WTC11 (cell line): Measurements from ENCODE around the gene CMTM1. TPM values are rescaled to one million over a fixed set of nuclear protein-coding genes. Genes with fewer than 3 reads are reported as not detected.

Source experiments
- ATAC-seq: fragments of 200-7000 bp; cut with Tn5 transposase; 2 replicates; pipeline ENCODE4 v1.10.0; 2021; ENCODE audit warnings: mild to moderate bottlenecking, moderate library complexity
- CTCF ChIA-PET: fragments of 300-600 bp; sonication (Branson Sonifier 250); formaldehyde crosslinking; loops from one replicate; lab custom pipeline; 2021; ENCODE audit warnings: antibody characterized with exemption; lab: Charles Lee
- POLR2A ChIA-PET: fragments of 350-600 bp; sonication (Branson Sonifier 250); formaldehyde crosslinking; loops from one replicate; lab custom pipeline; 2021; ENCODE audit warnings: antibody characterized with exemption; lab: Charles Lee
- DNase-seq: peaks from one replicate; pipeline ENCODE4 v3.0.0; 2021; ENCODE audit warnings: low spot score
- H3K27ac Mint-ChIP-seq: 2 replicates; pipeline ENCODE4 v1.8.0; 2021; ENCODE audit warnings: mixed read lengths
- H3K27me3 Mint-ChIP-seq: 2 replicates; pipeline ENCODE4 v1.8.0; 2021; ENCODE audit warnings: low read depth, mild to moderate bottlenecking, moderate library complexity, mixed read lengths
- H3K36me3 Mint-ChIP-seq: 2 replicates; pipeline ENCODE4 v1.8.0; 2021; ENCODE audit warnings: mixed read lengths
- H3K4me1 Mint-ChIP-seq: 2 replicates; pipeline ENCODE4 v1.8.0; 2022; ENCODE audit warnings: mixed read lengths
- H3K4me3 Mint-ChIP-seq: 2 replicates; pipeline ENCODE4 v1.8.0; 2021; ENCODE audit warnings: mild to moderate bottlenecking, moderate library complexity, mixed read lengths
- H3K9me3 Mint-ChIP-seq: 2 replicates; pipeline ENCODE4 v1.8.0; 2021; ENCODE audit warnings: mixed read lengths
- CREM ChIP-seq: sonication (generic); formaldehyde crosslinking; IDR thresholded peaks from 2 replicates; pipeline ENCODE4 v1.8.1; 2022; ENCODE audit warnings: mild to moderate bottlenecking, missing genetic modification reagents, moderate library complexity
- ELF4 ChIP-seq: sonication (generic); formaldehyde crosslinking; IDR thresholded peaks from 2 replicates; pipeline ENCODE4 v1.8.1; 2022; ENCODE audit warnings: low read depth, mild to moderate bottlenecking, moderate library complexity, missing genetic modification reagents
- EMX1 ChIP-seq: fragments of 250-450 bp; sonication (Bioruptor Pico); IDR thresholded peaks from 2 replicates; pipeline ENCODE4 v1.8.0; 2021; ENCODE audit warnings: mild to moderate bottlenecking
- ESRRA ChIP-seq: sonication (generic); formaldehyde crosslinking; IDR thresholded peaks from 2 replicates; pipeline ENCODE4 v1.8.1; 2022; ENCODE audit warnings: mild to moderate bottlenecking, missing genetic modification reagents, borderline replicate concordance
- FOXJ3 ChIP-seq: sonication (generic); formaldehyde crosslinking; IDR thresholded peaks from 2 replicates; pipeline ENCODE4 v1.9.0; 2021; ENCODE audit warnings: missing genetic modification reagents, mild to moderate bottlenecking, borderline replicate concordance
- FOXP1 ChIP-seq: sonication (generic); formaldehyde crosslinking; IDR thresholded peaks from 2 replicates; pipeline ENCODE4 v1.8.0; 2022; ENCODE audit warnings: missing genetic modification reagents, mild to moderate bottlenecking, moderate library complexity, borderline replicate concordance
- IRF2 ChIP-seq: sonication (generic); formaldehyde crosslinking; IDR thresholded peaks from 2 replicates; pipeline ENCODE4 v1.8.0; 2022; ENCODE audit warnings: low read depth, missing genetic modification reagents, borderline replicate concordance
- JAZF1 ChIP-seq: fragments of 250-450 bp; sonication (Bioruptor Pico); IDR thresholded peaks from 2 replicates; pipeline ENCODE4 v1.9.0; 2021; ENCODE audit warnings: moderate library complexity, mild to moderate bottlenecking, inconsistent platforms
- JUN ChIP-seq: sonication (generic); formaldehyde crosslinking; IDR thresholded peaks from 2 replicates; pipeline ENCODE4 v1.8.0; 2023; ENCODE audit warnings: mild to moderate bottlenecking, missing genetic modification reagents
- KAT7 ChIP-seq: sonication (generic); formaldehyde crosslinking; IDR thresholded peaks from 2 replicates; pipeline ENCODE4 v1.8.1; 2023; ENCODE audit warnings: missing genetic modification reagents, mild to moderate bottlenecking, borderline replicate concordance
- MLX ChIP-seq: sonication (generic); formaldehyde crosslinking; IDR thresholded peaks from 2 replicates; pipeline ENCODE4 v1.8.1; 2023; ENCODE audit warnings: mild to moderate bottlenecking, missing genetic modification reagents, moderate library complexity
- NFATC4 ChIP-seq: fragments of 250-450 bp; sonication (Bioruptor Pico); IDR thresholded peaks from 2 replicates; pipeline ENCODE4 v1.9.0; 2021; ENCODE audit warnings: mild to moderate bottlenecking
- OVOL2 ChIP-seq: fragments of 250-450 bp; sonication (Bioruptor Pico); IDR thresholded peaks from 2 replicates; pipeline ENCODE4 v1.9.0; 2021; ENCODE audit warnings: mild to moderate bottlenecking, borderline replicate concordance
- PRRX2 ChIP-seq: fragments of 250-450 bp; sonication (Bioruptor Pico); IDR thresholded peaks from 2 replicates; pipeline ENCODE4 v1.8.0; 2021; ENCODE audit warnings: mild to moderate bottlenecking
- RELA ChIP-seq: sonication (generic); formaldehyde crosslinking; IDR thresholded peaks from 2 replicates; pipeline ENCODE4 v1.8.1; 2022; ENCODE audit warnings: missing genetic modification reagents, mild to moderate bottlenecking, borderline replicate concordance
- SOX15 ChIP-seq: fragments of 250-450 bp; sonication (Bioruptor Pico); IDR thresholded peaks from 2 replicates; pipeline ENCODE4 v1.9.0; 2021; ENCODE audit warnings: mild to moderate bottlenecking
- TEAD1 ChIP-seq: sonication (generic); formaldehyde crosslinking; IDR thresholded peaks from 2 replicates; pipeline ENCODE4 v1.8.0; 2022; ENCODE audit warnings: mild to moderate bottlenecking, missing genetic modification reagents
- TEAD4 ChIP-seq: sonication (generic); formaldehyde crosslinking; IDR thresholded peaks from 2 replicates; pipeline ENCODE4 v1.8.0; 2022; ENCODE audit warnings: mild to moderate bottlenecking, missing genetic modification reagents
- TP53 ChIP-seq: sonication (generic); formaldehyde crosslinking; IDR thresholded peaks from 2 replicates; pipeline ENCODE4 v1.8.1; 2023; ENCODE audit warnings: mild to moderate bottlenecking, missing genetic modification reagents
- USF2 ChIP-seq: sonication (generic); formaldehyde crosslinking; IDR thresholded peaks from 2 replicates; pipeline ENCODE4 v1.8.1; 2023; ENCODE audit warnings: mild to moderate bottlenecking, missing genetic modification reagents, moderate library complexity
- ZBTB43 ChIP-seq: sonication (generic); formaldehyde crosslinking; IDR thresholded peaks from 2 replicates; pipeline ENCODE4 v1.8.1; 2023; ENCODE audit warnings: mild to moderate bottlenecking, missing genetic modification reagents
- ZNF317 ChIP-seq: sonication (generic); formaldehyde crosslinking; IDR thresholded peaks from 2 replicates; pipeline ENCODE4 v1.8.1; 2023; ENCODE audit warnings: low read depth, mild to moderate bottlenecking, moderate library complexity, missing genetic modification reagents, borderline replicate concordance
- ZNF416 ChIP-seq: fragments of 250-450 bp; sonication (Bioruptor Pico); IDR thresholded peaks from 2 replicates; pipeline ENCODE4 v1.9.0; 2021; ENCODE audit warnings: mild to moderate bottlenecking, inconsistent platforms
- ZNF423 ChIP-seq: fragments of 250-450 bp; sonication (Bioruptor Pico); IDR thresholded peaks from 2 replicates; pipeline ENCODE4 v2.1.2; 2022; ENCODE audit warnings: mild to moderate bottlenecking, moderate library complexity
- ZNF512 ChIP-seq: sonication (generic); formaldehyde crosslinking; IDR thresholded peaks from 2 replicates; pipeline ENCODE4 v1.8.1; 2022; ENCODE audit warnings: missing genetic modification reagents, borderline replicate concordance
- ZSCAN18 ChIP-seq: fragments of 250-450 bp; sonication (Bioruptor Pico); IDR thresholded peaks from 2 replicates; pipeline ENCODE4 v2.1.2; 2022; ENCODE audit warnings: mild to moderate bottlenecking, moderate library complexity
- total RNA-seq: library from RNA; stranded (reverse); gene quantifications from 3 replicates; pipeline ENCODE4 v1.2.3, GENCODE V29; 2021
- TF ChIP-seq, protein P1 (sequence below): sonication (generic); formaldehyde crosslinking; IDR thresholded peaks from 2 replicates; pipeline ENCODE4 v1.8.1; 2022; ENCODE audit warnings: mild to moderate bottlenecking, moderate library complexity, missing genetic modification reagents
- TF ChIP-seq, protein P2 (sequence below): sonication (generic); formaldehyde crosslinking; IDR thresholded peaks from 2 replicates; pipeline ENCODE4 v1.8.1; 2023; ENCODE audit warnings: mild to moderate bottlenecking, moderate library complexity, missing genetic modification reagents

The CMTM1 gene
- total RNA-seq, 1 experiment from 2014 or later = 1.6 TPM

GRCh38 chr16:66569827-66570405 lies 3.7 kb downstream of the CMTM1 start:
- H3K27me3 Mint-ChIP-seq = no peaks in the 10 kb centered on the region
- ChIA-PET CTCF (interaction anchor here (1.0 to 2.1 kb wide), 4 partner anchors 8 to 228 kb away, joined by 3 to 6 read pairs (median 4); partner anchors contain the start of gene CMTM2), POLR2A (no interaction called here)
- peaks cover 4% of the 10 kb centered on the region for H3K36me3 Mint-ChIP-seq
- H3K4me3 Mint-ChIP-seq = no peak overlapping the region
- TF ChIP-seq TP53 (CRISPR knock-in tag) (no peak), ZNF512 (CRISPR knock-in tag) (no peak), RELA (CRISPR knock-in tag) (no peak), ZNF423 (CRISPR knock-in tag) (no peak), ZNF416 (CRISPR knock-in tag) (no peak), IRF2 (CRISPR knock-in tag) (no peak), ELF4 (CRISPR knock-in tag) (no peak), KAT7 (CRISPR knock-in tag) (no peak), SOX15 (CRISPR knock-in tag) (no peak)
- TF ChIP-seq, protein P1, sequence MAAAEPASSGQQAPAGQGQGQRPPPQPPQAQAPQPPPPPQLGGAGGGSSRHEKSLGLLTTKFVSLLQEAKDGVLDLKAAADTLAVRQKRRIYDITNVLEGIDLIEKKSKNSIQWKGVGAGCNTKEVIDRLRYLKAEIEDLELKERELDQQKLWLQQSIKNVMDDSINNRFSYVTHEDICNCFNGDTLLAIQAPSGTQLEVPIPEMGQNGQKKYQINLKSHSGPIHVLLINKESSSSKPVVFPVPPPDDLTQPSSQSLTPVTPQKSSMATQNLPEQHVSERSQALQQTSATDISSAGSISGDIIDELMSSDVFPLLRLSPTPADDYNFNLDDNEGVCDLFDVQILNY (CRISPR knock-in tag) = no peak
- H3K4me1 Mint-ChIP-seq = no peaks in the 10 kb centered on the region
- peaks cover 3% of the 10 kb centered on the region for H3K9me3 Mint-ChIP-seq
- H3K27ac Mint-ChIP-seq = no peak overlapping the region
- ATAC-seq (no peak), DNase-seq (no peak)

GRCh38 chr16:66572356-66572755 lies 6.1 kb downstream of the CMTM1 start:
- ChIA-PET CTCF (interaction anchor here (1.5 kb wide), 1 partner anchor 17 kb away, joined by 5 read pairs; no protein-coding TSS in a partner anchor), POLR2A (no interaction called here)
- Mint-ChIP-seq H3K4me3 (no peak overlapping the region), H3K4me1 (no peaks in the 10 kb centered on the region), H3K9me3 (peaks cover 1% of the 10 kb centered on the region), H3K36me3 (peaks cover 2% of the 10 kb centered on the region), H3K27me3 (peaks cover 10% of the 10 kb centered on the region), H3K27ac (no peak overlapping the region)
- DNase-seq = no peak
- no peak for ATAC-seq
- TF ChIP-seq MLX (CRISPR knock-in tag) (no peak), ZSCAN18 (no peak), ZNF423 (CRISPR knock-in tag) (no peak), ZBTB43 (no peak), USF2 (CRISPR knock-in tag) (no peak), OVOL2 (CRISPR knock-in tag) (no peak), NFATC4 (no peak), TEAD4 (CRISPR knock-in tag) (no peak), ZNF317 (CRISPR knock-in tag) (no peak), FOXP1 (CRISPR knock-in tag) (no peak), CREM (CRISPR knock-in tag) (no peak), EMX1 (CRISPR knock-in tag) (no peak), JUN (CRISPR knock-in tag) (no peak), ESRRA (CRISPR knock-in tag) (no peak), JAZF1 (CRISPR knock-in tag) (no peak), TEAD1 (CRISPR knock-in tag) (no peak), PRRX2 (CRISPR knock-in tag) (no peak), FOXJ3 (CRISPR knock-in tag) (no peak)
- TF ChIP-seq, protein P2, sequence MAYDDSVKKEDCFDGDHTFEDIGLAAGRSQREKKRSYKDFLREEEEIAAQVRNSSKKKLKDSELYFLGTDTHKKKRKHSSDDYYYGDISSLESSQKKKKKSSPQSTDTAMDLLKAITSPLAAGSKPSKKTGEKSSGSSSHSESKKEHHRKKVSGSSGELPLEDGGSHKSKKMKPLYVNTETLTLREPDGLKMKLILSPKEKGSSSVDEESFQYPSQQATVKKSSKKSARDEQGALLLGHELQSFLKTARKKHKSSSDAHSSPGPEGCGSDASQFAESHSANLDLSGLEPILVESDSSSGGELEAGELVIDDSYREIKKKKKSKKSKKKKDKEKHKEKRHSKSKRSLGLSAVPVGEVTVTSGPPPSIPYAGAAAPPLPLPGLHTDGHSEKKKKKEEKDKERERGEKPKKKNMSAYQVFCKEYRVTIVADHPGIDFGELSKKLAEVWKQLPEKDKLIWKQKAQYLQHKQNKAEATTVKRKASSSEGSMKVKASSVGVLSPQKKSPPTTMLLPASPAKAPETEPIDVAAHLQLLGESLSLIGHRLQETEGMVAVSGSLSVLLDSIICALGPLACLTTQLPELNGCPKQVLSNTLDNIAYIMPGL = no peak
